H9 (cell line): ENCODE data around the gene ZNF823. TPM values are rescaled to one million over a fixed set of nuclear protein-coding genes. Genes with fewer than 3 reads are reported as not detected.

Experiments
- DNase-seq: peaks from one replicate; pipeline ENCODE4 v3.0.0-alpha.2; 2017
- H2AFZ ChIP-seq: one replicate; pipeline ENCODE4 v1.6.1; 2013; ENCODE audit warnings: mild to moderate bottlenecking, low read length, control low read depth, moderate library complexity
- H2AK5ac ChIP-seq: 2 replicates; pipeline ENCODE4 v1.6.1; 2013; ENCODE audit warnings: low read length, control low read depth, mixed read lengths; ENCODE audit not compliant: insufficient read length
- H2BK120ac ChIP-seq: one replicate; pipeline ENCODE4 v1.6.1; 2013; ENCODE audit warnings: low read depth, mild to moderate bottlenecking, low read length, control low read depth, inconsistent platforms; ENCODE audit not compliant: poor library complexity, severe bottlenecking
- H2BK12ac ChIP-seq: 2 replicates; pipeline ENCODE4 v1.6.1; 2013; ENCODE audit warnings: low read length, control low read depth, mixed read lengths, low read depth; ENCODE audit not compliant: insufficient read length
- H2BK15ac ChIP-seq: 2 replicates; pipeline ENCODE4 v1.6.1; 2013; ENCODE audit warnings: low read depth, low read length, control low read depth
- H2BK20ac ChIP-seq: one replicate; pipeline ENCODE4 v1.6.1; 2013; ENCODE audit warnings: low read depth, mild to moderate bottlenecking, low read length, control low read depth, inconsistent platforms; ENCODE audit not compliant: poor library complexity, severe bottlenecking
- H2BK5ac ChIP-seq: 2 replicates; pipeline ENCODE4 v1.6.1; 2013; ENCODE audit warnings: low read length, control low read depth, mixed read lengths; ENCODE audit not compliant: insufficient read length
- H3K14ac ChIP-seq: 2 replicates; pipeline ENCODE4 v1.6.1; 2013; ENCODE audit warnings: low read length, control low read depth; ENCODE audit not compliant: insufficient read depth
- H3K18ac ChIP-seq: 2 replicates; pipeline ENCODE4 v1.6.1; 2013; ENCODE audit warnings: low read depth, mild to moderate bottlenecking, mixed read lengths, low read length, control low read depth; ENCODE audit not compliant: insufficient read length
- H3K23ac ChIP-seq: 2 replicates; pipeline ENCODE4 v1.6.1; 2013; ENCODE audit warnings: low read length, control low read depth, mixed read lengths, low read depth; ENCODE audit not compliant: insufficient read length
- H3K23me2 ChIP-seq: 2 replicates; pipeline ENCODE4 v1.6.1; 2013; ENCODE audit warnings: low read depth, mild to moderate bottlenecking, mixed read lengths, low read length, control low read depth; ENCODE audit not compliant: insufficient read length, poor library complexity, severe bottlenecking
- H3K27ac ChIP-seq: 2 replicates; pipeline ENCODE4 v1.5.1; 2013; ENCODE audit warnings: low read length, control low read depth, mixed read lengths, low read depth; ENCODE audit not compliant: insufficient read length
- H3K27me3 ChIP-seq: 2 replicates; pipeline ENCODE4 v1.6.1; 2013; ENCODE audit warnings: low read length, control low read depth, inconsistent platforms; ENCODE audit not compliant: insufficient read depth
- H3K4ac ChIP-seq: 2 replicates; pipeline ENCODE4 v1.6.1; 2013; ENCODE audit warnings: low read depth, mild to moderate bottlenecking, control low read depth, inconsistent platforms, low read length, moderate library complexity
- H3K4me1 ChIP-seq: 2 replicates; pipeline ENCODE4 v1.6.1; 2013; ENCODE audit warnings: low read length, control low read depth, inconsistent platforms; ENCODE audit not compliant: insufficient read depth
- H3K4me2 ChIP-seq: 2 replicates; pipeline ENCODE4 v1.6.1; 2013; ENCODE audit warnings: low read length, control low read depth, mixed read lengths; ENCODE audit not compliant: insufficient read length, insufficient read depth
- H3K56ac ChIP-seq: 2 replicates; pipeline ENCODE4 v1.6.1; 2013; ENCODE audit warnings: low read depth, mild to moderate bottlenecking, mixed read lengths, low read length, control low read depth; ENCODE audit not compliant: insufficient read length
- H3K79me1 ChIP-seq: 2 replicates; pipeline ENCODE4 v1.6.1; 2013; ENCODE audit warnings: low read depth, mild to moderate bottlenecking, moderate library complexity, low read length, control low read depth, inconsistent platforms; ENCODE audit not compliant: insufficient read depth, poor library complexity, severe bottlenecking
- H3K79me2 ChIP-seq: 2 replicates; pipeline ENCODE4 v1.6.1; 2013; ENCODE audit warnings: low read length, control low read depth, inconsistent platforms; ENCODE audit not compliant: insufficient read depth
- H3K9ac ChIP-seq: 2 replicates; pipeline ENCODE4 v1.6.1; 2013; ENCODE audit warnings: low read length, control low read depth, mixed read lengths; ENCODE audit not compliant: insufficient read length; ENCODE audit errors: extremely low read depth
- H3K9me3 ChIP-seq: one replicate; pipeline ENCODE4 v1.6.1; 2013; ENCODE audit warnings: low read depth, low read length, inconsistent platforms; ENCODE audit not compliant: control insufficient read depth
- H3T11ph ChIP-seq: one replicate; pipeline ENCODE4 v1.6.1; 2013; ENCODE audit warnings: mild to moderate bottlenecking, low read length, control low read depth, inconsistent platforms
- H4K20me1 ChIP-seq: one replicate; pipeline ENCODE4 v1.6.1; 2013; ENCODE audit not compliant: control insufficient read depth, insufficient read length, insufficient read depth
- H4K5ac ChIP-seq: 2 replicates; pipeline ENCODE4 v1.6.1; 2013; ENCODE audit warnings: low read depth, mild to moderate bottlenecking, mixed read lengths, low read length, control low read depth; ENCODE audit not compliant: insufficient read length
- H4K8ac ChIP-seq: replicated peaks from 2 replicates; pipeline ENCODE4 v1.6.1; 2013; ENCODE audit warnings: low read length, control low read depth, mixed read lengths, low read depth; ENCODE audit not compliant: insufficient read length
- H4K91ac ChIP-seq: 2 replicates; pipeline ENCODE4 v1.6.1; 2013; ENCODE audit warnings: low read depth, mild to moderate bottlenecking, moderate library complexity, mixed read lengths, low read length, control low read depth; ENCODE audit not compliant: insufficient read length
- H3K27ac Mint-ChIP-seq, 3 experiments: 2 replicates in 2 of 3; 3 replicates in 1 of 3; pipeline ENCODE4 v1.8.0; 2020 to 2021; ENCODE audit warnings: mixed read lengths in 3 of 3, mild to moderate bottlenecking in 1 of 3, moderate library complexity in 1 of 3
- H3K27me3 Mint-ChIP-seq: 2 replicates; pipeline ENCODE4 v1.8.0; 2021; ENCODE audit warnings: low read depth, mild to moderate bottlenecking, moderate library complexity, mixed read lengths
- H3K36me3 Mint-ChIP-seq, 3 experiments: 2 replicates in 2 of 3; 3 replicates in 1 of 3; pipeline ENCODE4 v1.8.0; 2020 to 2021; ENCODE audit warnings: low read depth in 3 of 3, mixed read lengths in 3 of 3; ENCODE audit not compliant: insufficient read depth in 1 of 3
- H3K4me1 Mint-ChIP-seq, 2 experiments: 2 replicates each; pipeline ENCODE4 v1.8.0; 2020; ENCODE audit warnings: mixed read lengths in 2 of 2
- H3K4me3 Mint-ChIP-seq, 2 experiments: 2 replicates in 1 of 2; 3 replicates in 1 of 2; pipeline ENCODE4 v1.8.0; 2020 to 2021; ENCODE audit warnings: mild to moderate bottlenecking in 2 of 2, mixed read lengths in 2 of 2, moderate library complexity in 1 of 2
- H3K9me3 Mint-ChIP-seq, 2 experiments: 2 replicates in 1 of 2; 3 replicates in 1 of 2; pipeline ENCODE4 v1.8.0; 2020; ENCODE audit warnings: mild to moderate bottlenecking in 2 of 2, mixed read lengths in 2 of 2, moderate library complexity in 1 of 2
- CTCF ChIP-seq: fragments of 200-600 bp; sonication (generic); conservative IDR thresholded peaks from 3 replicates; pipeline ENCODE4 v1.8.0; 2021; ENCODE audit warnings: antibody characterized with exemption, mild to moderate bottlenecking
- WGBS: extraction: QIAGEN DNeasy Blood & Tissue Kit; methylation state at CpG from one replicate; pipeline ENCODE4 v1.1.7; 2013; ENCODE audit warnings: missing lambda C conversion rate, low lambda C conversion rate, mixed read lengths; ENCODE audit not compliant: insufficient read length; ENCODE audit errors: extremely low coverage; 5-methylcytosine and 5-hydroxymethylcytosine counted together
- total RNA-seq: library from RNA; stranded (reverse); gene quantifications from 2 replicates; pipeline ENCODE4 v1.2.1, GENCODE V29; 2021

ZNF823 gene
- total RNA-seq, 1 experiment from 2014 or later, result 2.5 TPM

DNA sequence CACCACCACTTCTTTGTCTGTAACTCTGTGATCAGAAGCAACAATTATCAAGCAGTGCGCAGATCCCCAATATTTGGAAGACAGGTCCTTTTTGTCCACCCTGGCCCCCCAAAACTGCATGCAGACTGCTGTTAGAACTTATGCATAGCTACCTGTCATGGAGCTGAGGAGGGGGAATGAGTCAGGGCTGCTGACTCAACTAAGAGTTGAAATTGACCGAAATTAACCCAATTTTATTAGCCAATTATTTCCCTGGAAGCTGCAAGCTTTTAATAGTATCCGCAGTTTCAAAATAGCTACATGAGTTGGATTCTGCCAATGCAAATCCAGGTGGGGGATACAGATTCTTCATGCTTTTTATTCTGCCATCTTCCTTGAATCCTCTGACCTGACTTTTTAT, 45.6 kb upstream of the ZNF823 start:
- Histone ChIP-seq H2AK5ac (no peak overlapping the region), H3K18ac (no peak overlapping the region), H3K79me1 (no peaks in the 10 kb centered on the region), H3K23me2 (no peaks in the 10 kb centered on the region), H3K9ac (no peak overlapping the region), H2BK15ac (no peak overlapping the region), H3K23ac (no peak overlapping the region), H3K56ac (no peak overlapping the region), H3K4me1 (no peaks in the 10 kb centered on the region), H3K79me2 (no peaks in the 10 kb centered on the region), H4K5ac (no peak overlapping the region), H3K27me3 (no peaks in the 10 kb centered on the region), H3T11ph (no peak overlapping the region), H2BK12ac (no peak overlapping the region), H3K4me2 (no peak overlapping the region), H3K9me3 (peaks cover 23% of the 10 kb centered on the region), H3K14ac (no peak overlapping the region), H4K20me1 (no peaks in the 10 kb centered on the region), H4K8ac (no peak overlapping the region), H4K91ac (no peak overlapping the region), H2BK120ac (no peak overlapping the region), H2BK5ac (no peak overlapping the region), H3K27ac (no peak overlapping the region), H2AFZ (no peak overlapping the region), H2BK20ac (no peak overlapping the region), H3K4ac (no peak overlapping the region)
- no peak for DNase-seq
- Mint-ChIP-seq H3K4me1 (no peaks in the 10 kb centered on the region), H3K36me3 (peaks cover 21 to 36% (median 21%) of the 10 kb centered on the region in 3 experiments), H3K27me3 (peaks cover 28% of the 10 kb centered on the region), H3K4me3 (no peak overlapping the region), H3K9me3 (peaks cover 71 to 74% of the 10 kb centered on the region in 2 experiments), H3K27ac (no peak overlapping the region)
- WGBS, result no CpG with 5 or more reads among the region's 3 CpGs
- TF ChIP-seq CTCF, result no peak
